Measurements from ENCODE around the gene HBE1.

GRCh38 chr11:5239046-5239445 lies 30.7 kb downstream of the HBE1 start:
- TF ChIP-seq ZNF592 (IDR thresholded peaks at IDR 0.05) (no peak), NKRF (conservative IDR thresholded peaks at IDR 0.05) (no peak), FOS (IDR thresholded peaks at IDR 0.05; ENCODE audit: borderline replicate concordance, extremely low read depth, insufficient read length) (no peak), SMC3 (IDR thresholded peaks at IDR 0.05; ENCODE audit: borderline replicate concordance, low read length) (no peak), USF2 (IDR thresholded peaks at IDR 0.05; ENCODE audit: borderline replicate concordance, low read depth, low read length) (no peak)
